Activated naive CD8-positive, alpha-beta T cell treated with anti-CD3 and anti-CD28 coated beads, Interleukin-2, amount 50 U/mL, for 16 hours (primary cell): ENCODE results near the gene PBX1.

ENCODE experiments used
- DNase-seq: peaks from one replicate; pipeline ENCODE4 v3.0.0-alpha.2; 2020; ENCODE audit warnings: low read depth, low spot score

Gene PBX1

GRCh38 chr1:164864161-164864560 lies 305.2 kb downstream of the PBX1 start:
- DNase-seq = no peak

- no peak for DNase-seq
Observed at GRCh38 chr1:164865385-164865784, 306.4 kb downstream of the PBX1 start.

GRCh38 chr1:164867590-164867989 lies 308.6 kb downstream of the PBX1 start:
- no peak for DNase-seq

- no peak for DNase-seq
Observed at GRCh38 chr1:164868990-164869389, 310.0 kb downstream of the PBX1 start.

- no peak for DNase-seq
Observed at GRCh38 chr1:164875518-164875917, 316.5 kb downstream of the PBX1 start.

GRCh38 chr1:164876398-164877116 lies 317.6 kb downstream of the PBX1 start:
- DNase-seq = no peak

- no peak for DNase-seq
Observed at GRCh38 chr1:164880199-164880598, 321.2 kb downstream of the PBX1 start.

GRCh38 chr1:164880644-164881043 lies 321.7 kb downstream of the PBX1 start:
- no peak for DNase-seq

GRCh38 chr1:164885311-164885710 lies 326.3 kb downstream of the PBX1 start:
- DNase-seq = no peak

GRCh38 chr1:164886101-164886500 lies 327.1 kb downstream of the PBX1 start:
- no peak for DNase-seq

- DNase-seq = no peak
Observed at GRCh38 chr1:164891615-164892014, 332.6 kb downstream of the PBX1 start.

- DNase-seq = no peak
Observed at GRCh38 chr1:164895026-164895912, 336.3 kb downstream of the PBX1 start.

- DNase-seq = no peak
Observed at GRCh38 chr1:164901031-164901430, 342.0 kb downstream of the PBX1 start.
